Caco-2 (cell line): ENCODE data around the gene MBTPS1. TPM values are rescaled to one million over a fixed set of nuclear protein-coding genes. Genes with fewer than 3 reads are reported as not detected.

Experiments used
- BruUV-seq: library from RNA; stranded (reverse); fragments of 400-500 nt; replicated peaks from 2 replicates; lab custom pipeline; 2021; lab: Mats Ljungman, UMichigan
- CTCF ChIA-PET: fragments of 300-600 bp; sonication (Branson Sonifier 250); formaldehyde crosslinking; loops from one replicate; lab custom pipeline; 2022; ENCODE audit warnings: antibody characterized with exemption; lab: Charles Lee
- POLR2A ChIA-PET: fragments of 300-600 bp; sonication (Branson Sonifier 250); formaldehyde crosslinking; loops from one replicate; lab custom pipeline; 2022; ENCODE audit warnings: antibody characterized with exemption; lab: Charles Lee
- DNase-seq, 2 experiments: peaks; one replicate each; pipeline versions ENCODE4 v3.0.0 to v3.0.0-alpha.2; 2020 to 2022
- H3K27me3 ChIP-seq: replicated peaks from 2 replicates; pipeline ENCODE4 v1.6.0; 2011; ENCODE audit warnings: low read length; ENCODE audit not compliant: control insufficient read depth, insufficient read depth
- H3K36me3 ChIP-seq: 2 replicates; pipeline ENCODE4 v1.5.1; 2011; ENCODE audit warnings: low read length; ENCODE audit not compliant: control insufficient read depth, insufficient read depth
- H3K4me1 ChIP-seq: fragments of 250-450 bp; sonication (Bioruptor Pico); 2 replicates; pipeline ENCODE4 v1.5.1; 2020; ENCODE audit warnings: mild to moderate bottlenecking
- H3K4me3 ChIP-seq: 2 replicates; pipeline ENCODE4 v1.5.1; 2011; ENCODE audit warnings: low read depth, mild to moderate bottlenecking, control low read depth, low read length
- H3K9me3 ChIP-seq: fragments of 250-450 bp; sonication (Bioruptor Pico); 2 replicates; pipeline ENCODE4 v1.5.1; 2020; ENCODE audit warnings: mild to moderate bottlenecking, moderate library complexity
- H3K27ac Mint-ChIP-seq: one replicate; pipeline ENCODE4 v1.8.0; 2022; ENCODE audit warnings: mixed read lengths; ENCODE audit not compliant: unreplicated experiment
- H3K27me3 Mint-ChIP-seq: one replicate; pipeline ENCODE4 v1.8.0; 2022; ENCODE audit warnings: mixed read lengths; ENCODE audit not compliant: insufficient read depth, unreplicated experiment
- H3K36me3 Mint-ChIP-seq: one replicate; pipeline ENCODE4 v1.8.0; 2022; ENCODE audit warnings: mild to moderate bottlenecking, mixed read lengths; ENCODE audit not compliant: insufficient read depth, unreplicated experiment
- H3K4me1 Mint-ChIP-seq: one replicate; pipeline ENCODE4 v1.8.0; 2022; ENCODE audit warnings: low read depth, mixed read lengths; ENCODE audit not compliant: unreplicated experiment
- H3K4me3 Mint-ChIP-seq: one replicate; pipeline ENCODE4 v1.8.0; 2022; ENCODE audit warnings: mild to moderate bottlenecking, moderate library complexity, mixed read lengths; ENCODE audit not compliant: unreplicated experiment
- H3K9me3 Mint-ChIP-seq: one replicate; pipeline ENCODE4 v1.8.0; 2022; ENCODE audit warnings: mixed read lengths; ENCODE audit not compliant: unreplicated experiment
- intact Hi-C: fragments of 100-400 bp; cut with micrococcal nuclease; formaldehyde crosslinking; loops from one replicate; pipeline ENCODE4 v1.10.0; 2022; ENCODE audit not compliant: unreplicated experiment
- total RNA-seq: library from RNA; stranded (reverse); gene quantifications from 2 replicates; pipeline ENCODE4 v1.2.3, GENCODE V29; 2022
- TF ChIP-seq, protein P1 (sequence below), 2 experiments: fragments of 200-600 bp in 1 of 2; IDR thresholded peaks; 1 replicate in 1 of 2; 2 replicates in 1 of 2; pipeline versions ENCODE4 v1.5.1 to v1.8.0; 2011 to 2022; ENCODE audit warnings: antibody characterized with exemption in 1 of 2, control low read depth in 1 of 2, inconsistent platforms in 1 of 2, low read depth in 1 of 2, low read length in 1 of 2, mild to moderate bottlenecking in 1 of 2, moderate library complexity in 1 of 2; ENCODE audit not compliant: insufficient read depth in 1 of 2, severe bottlenecking in 1 of 2, unreplicated experiment in 1 of 2

Gene MBTPS1
- total RNA-seq, 1 experiment from 2014 or later: 96.4 TPM

DNA sequence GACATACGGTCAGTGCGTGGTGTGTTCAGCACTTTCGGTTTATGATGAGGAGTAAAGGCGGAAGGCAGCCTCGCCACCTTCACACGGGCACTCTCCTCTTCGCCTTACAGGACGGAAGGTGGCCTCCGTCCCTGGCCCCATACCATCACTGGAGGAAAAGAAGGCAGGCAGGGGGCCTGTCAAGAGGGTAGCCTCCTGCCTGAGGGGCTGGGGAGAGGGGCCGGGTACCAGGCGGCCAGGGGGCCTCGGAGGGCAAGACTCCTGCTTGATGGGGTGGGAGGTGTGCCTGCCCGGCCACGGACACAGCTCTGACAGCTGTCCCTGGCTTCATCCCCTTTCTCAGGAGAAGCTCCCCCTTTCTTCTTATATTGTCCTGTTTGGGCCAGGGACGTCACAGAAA is 58.5 kb downstream of the MBTPS1 start:
- H3K4me3 Mint-ChIP-seq: no peak overlapping the region
- Histone ChIP-seq H3K36me3 (peaks cover 12% of the 10 kb centered on the region), H3K4me3 (no peak overlapping the region), H3K27me3 (no peaks in the 10 kb centered on the region), H3K9me3 (no peaks in the 10 kb centered on the region), H3K4me1 (0 out of 2 replicates have a peak, but pooled peaks cover 7% of the 10 kb centered on the region)
- no peak overlapping the region for H3K27ac Mint-ChIP-seq
- no peak for DNase-seq
- CTCF ChIA-PET: no interaction called here
- H3K9me3 Mint-ChIP-seq: no peaks in the 10 kb centered on the region
- no peaks in the 10 kb centered on the region for H3K27me3 Mint-ChIP-seq
- TF ChIP-seq, protein P1, sequence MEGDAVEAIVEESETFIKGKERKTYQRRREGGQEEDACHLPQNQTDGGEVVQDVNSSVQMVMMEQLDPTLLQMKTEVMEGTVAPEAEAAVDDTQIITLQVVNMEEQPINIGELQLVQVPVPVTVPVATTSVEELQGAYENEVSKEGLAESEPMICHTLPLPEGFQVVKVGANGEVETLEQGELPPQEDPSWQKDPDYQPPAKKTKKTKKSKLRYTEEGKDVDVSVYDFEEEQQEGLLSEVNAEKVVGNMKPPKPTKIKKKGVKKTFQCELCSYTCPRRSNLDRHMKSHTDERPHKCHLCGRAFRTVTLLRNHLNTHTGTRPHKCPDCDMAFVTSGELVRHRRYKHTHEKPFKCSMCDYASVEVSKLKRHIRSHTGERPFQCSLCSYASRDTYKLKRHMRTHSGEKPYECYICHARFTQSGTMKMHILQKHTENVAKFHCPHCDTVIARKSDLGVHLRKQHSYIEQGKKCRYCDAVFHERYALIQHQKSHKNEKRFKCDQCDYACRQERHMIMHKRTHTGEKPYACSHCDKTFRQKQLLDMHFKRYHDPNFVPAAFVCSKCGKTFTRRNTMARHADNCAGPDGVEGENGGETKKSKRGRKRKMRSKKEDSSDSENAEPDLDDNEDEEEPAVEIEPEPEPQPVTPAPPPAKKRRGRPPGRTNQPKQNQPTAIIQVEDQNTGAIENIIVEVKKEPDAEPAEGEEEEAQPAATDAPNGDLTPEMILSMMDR (IDR thresholded peaks at IDR 0.05; ENCODE audit: insufficient read depth in 1 of 2, low read depth in 1 of 2, low read length in 1 of 2, severe bottlenecking in 1 of 2, unreplicated experiment in 1 of 2): no peak
- no TSS peak for BruUV-seq
- POLR2A ChIA-PET: no interaction called here
- intact Hi-C loops: no loop called here
- H3K4me1 Mint-ChIP-seq: no peaks in the 10 kb centered on the region
- peaks cover 79% of the 10 kb centered on the region for H3K36me3 Mint-ChIP-seq

DNA sequence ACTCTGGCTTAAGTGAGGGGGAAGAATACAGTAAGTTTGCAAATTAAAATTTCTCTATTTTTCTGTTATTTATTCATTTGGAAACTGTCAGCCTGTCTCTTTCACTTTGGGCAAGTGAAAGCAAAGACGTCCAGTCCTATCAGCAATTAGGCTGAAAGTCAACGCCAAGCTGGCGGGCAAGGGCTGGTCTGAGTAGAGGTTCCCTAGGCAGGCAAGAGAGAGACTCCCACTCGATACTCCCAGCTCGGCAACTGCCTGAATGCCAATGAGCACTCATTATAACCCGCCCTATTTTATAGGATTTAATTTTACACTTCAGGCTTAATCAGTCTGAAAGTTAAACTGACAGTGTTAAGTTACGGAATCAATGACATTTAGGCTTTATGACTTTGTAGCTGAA is 59.8 kb downstream of the MBTPS1 start:
- TF ChIP-seq, protein P1 (IDR thresholded peaks at IDR 0.05; ENCODE audit: insufficient read depth in 1 of 2, low read depth in 1 of 2, low read length in 1 of 2, severe bottlenecking in 1 of 2, unreplicated experiment in 1 of 2): no peak
- Mint-ChIP-seq H3K36me3 (peaks cover 78% of the 10 kb centered on the region), H3K27ac (no peak overlapping the region), H3K9me3 (no peaks in the 10 kb centered on the region), H3K4me1 (no peaks in the 10 kb centered on the region), H3K4me3 (no peak overlapping the region), H3K27me3 (no peaks in the 10 kb centered on the region)
- DNase-seq: no peak
- intact Hi-C loops: no loop called here
- Histone ChIP-seq H3K4me3 (no peak overlapping the region), H3K4me1 (no peaks in the 10 kb centered on the region), H3K36me3 (peaks cover 10% of the 10 kb centered on the region), H3K27me3 (no peaks in the 10 kb centered on the region), H3K9me3 (no peaks in the 10 kb centered on the region)
- BruUV-seq: no TSS peak
- ChIA-PET CTCF (no interaction called here), POLR2A (no interaction called here)

DNA sequence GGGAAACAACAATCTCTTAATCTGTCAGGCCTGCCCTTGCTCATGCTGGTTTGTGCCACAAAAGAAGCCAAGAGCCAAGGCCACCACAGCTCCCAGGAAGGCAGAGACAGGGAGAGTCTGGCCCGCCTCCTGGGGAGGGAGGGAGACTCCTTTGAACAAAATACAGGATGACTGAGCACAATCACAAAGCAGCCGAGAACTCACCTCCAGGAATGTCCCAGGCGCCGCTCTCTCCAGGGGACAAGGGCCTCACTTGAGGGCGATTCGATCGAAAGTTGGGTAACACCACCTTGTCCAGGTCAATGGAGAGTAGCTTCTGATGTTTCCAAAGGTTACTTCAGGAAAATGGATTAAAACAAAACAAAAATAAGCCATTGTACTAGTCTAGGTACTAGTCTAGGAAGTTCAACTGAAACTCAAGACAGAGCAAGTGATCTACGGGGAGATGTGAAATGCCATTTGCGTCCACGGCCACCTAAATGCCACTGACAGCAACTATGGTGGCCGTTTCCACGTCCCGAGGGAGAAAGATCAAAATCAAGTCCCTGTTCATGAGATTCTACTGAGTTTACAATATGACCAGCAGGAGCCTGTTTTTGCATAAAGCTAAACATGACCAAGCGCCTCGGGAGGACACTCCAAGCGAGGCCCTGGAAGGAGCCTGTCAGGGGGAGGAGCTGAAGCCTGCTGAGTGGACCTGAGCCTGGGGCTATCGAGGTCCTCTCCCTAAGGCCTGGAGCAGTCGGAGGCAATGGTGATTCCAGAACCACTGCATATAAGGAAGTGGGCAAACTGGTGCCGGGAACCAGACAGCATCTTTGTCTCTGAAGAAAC is 60.7 kb downstream of the MBTPS1 start:
- H3K27me3 Mint-ChIP-seq: no peaks in the 10 kb centered on the region
- H3K4me1 Mint-ChIP-seq: no peaks in the 10 kb centered on the region
- Histone ChIP-seq H3K27me3 (no peaks in the 10 kb centered on the region), H3K36me3 (peaks cover 6% of the 10 kb centered on the region), H3K4me1 (no peaks in the 10 kb centered on the region), H3K9me3 (no peaks in the 10 kb centered on the region), H3K4me3 (no peak overlapping the region)
- DNase-seq: no peak
- ChIA-PET POLR2A (no interaction called here), CTCF (no interaction called here)
- H3K36me3 Mint-ChIP-seq: peaks cover 72% of the 10 kb centered on the region
- TF ChIP-seq, protein P1 (IDR thresholded peaks at IDR 0.05; ENCODE audit: insufficient read depth in 1 of 2, low read depth in 1 of 2, low read length in 1 of 2, severe bottlenecking in 1 of 2, unreplicated experiment in 1 of 2): no peak
- intact Hi-C loops: no loop called here
- no peak overlapping the region for H3K27ac Mint-ChIP-seq
- H3K9me3 Mint-ChIP-seq: no peaks in the 10 kb centered on the region
- no peak overlapping the region for H3K4me3 Mint-ChIP-seq
- no TSS peak for BruUV-seq
